HG03039 (cell line): Measurements from ENCODE around the gene IGFLR1.

Experiments used
- ATAC-seq: cut with Tn5 transposase; IDR thresholded peaks from one replicate; pipeline ENCODE4 v1.9.1; 2021; ENCODE audit warnings: mild to moderate bottlenecking, moderate library complexity; ENCODE audit not compliant: unreplicated experiment

Gene IGFLR1, protein sequence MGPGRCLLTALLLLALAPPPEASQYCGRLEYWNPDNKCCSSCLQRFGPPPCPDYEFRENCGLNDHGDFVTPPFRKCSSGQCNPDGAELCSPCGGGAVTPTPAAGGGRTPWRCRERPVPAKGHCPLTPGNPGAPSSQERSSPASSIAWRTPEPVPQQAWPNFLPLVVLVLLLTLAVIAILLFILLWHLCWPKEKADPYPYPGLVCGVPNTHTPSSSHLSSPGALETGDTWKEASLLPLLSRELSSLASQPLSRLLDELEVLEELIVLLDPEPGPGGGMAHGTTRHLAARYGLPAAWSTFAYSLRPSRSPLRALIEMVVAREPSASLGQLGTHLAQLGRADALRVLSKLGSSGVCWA

DNA sequence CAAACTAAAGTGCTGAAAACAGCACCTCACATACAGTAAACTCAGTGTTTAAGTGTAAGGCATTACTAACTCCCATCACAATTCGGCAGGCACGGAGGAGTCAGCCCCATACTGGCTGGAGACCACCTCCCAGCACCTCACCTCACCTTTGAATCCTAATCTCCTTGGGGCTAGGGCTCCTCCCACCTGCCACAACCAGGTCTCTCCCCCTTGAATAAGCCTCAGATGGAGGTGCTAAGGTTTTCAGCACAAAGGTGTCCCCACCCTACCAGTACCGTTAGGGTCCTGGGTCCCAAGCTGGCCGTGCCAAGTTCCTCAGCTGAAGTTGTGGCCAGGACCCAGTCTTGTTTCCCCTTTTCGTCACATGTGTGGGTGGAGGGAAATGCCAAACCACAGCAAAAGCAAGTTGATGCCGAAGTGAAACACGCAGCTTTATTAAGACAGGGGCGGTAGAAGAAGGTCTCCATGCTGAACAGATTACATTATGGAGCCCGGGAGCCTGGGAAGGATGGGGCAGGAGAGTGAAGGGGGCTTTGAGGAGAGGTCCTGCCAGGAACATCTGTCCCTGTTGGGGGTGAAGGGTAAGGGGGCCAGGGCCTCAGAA is at the start of gene IGFLR1:
Gene IGFLR1, minus strand, starts transcription at position 332 of the 604 bp plus-strand sequence. CDS start 1,272 bp downstream, outside the sequence.
- no peak for ATAC-seq

DNA sequence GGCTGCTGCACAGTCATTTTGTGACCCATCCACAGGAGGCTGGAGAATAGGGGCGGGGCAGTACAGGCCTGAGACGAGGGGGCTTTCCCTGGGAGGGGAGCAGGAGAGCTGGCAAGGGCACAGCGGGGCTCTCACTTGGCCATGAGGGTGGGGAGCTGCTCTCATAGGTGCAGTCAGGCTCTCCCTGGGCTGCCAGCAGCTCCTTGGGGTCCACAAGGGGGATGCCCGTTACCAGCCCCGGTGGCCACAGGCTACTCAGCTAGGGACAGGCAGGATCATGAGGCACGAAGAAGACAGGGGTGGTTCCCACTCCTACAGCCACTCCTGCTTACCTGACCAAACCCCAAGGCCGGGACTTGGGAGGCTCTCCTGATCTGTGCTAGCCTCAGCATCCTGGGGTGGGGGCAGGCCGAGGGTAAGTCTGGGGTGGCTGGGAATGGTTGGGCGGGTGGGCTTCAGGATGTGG is 49.6 kb upstream of the IGFLR1 start:
- no peak for ATAC-seq

DNA sequence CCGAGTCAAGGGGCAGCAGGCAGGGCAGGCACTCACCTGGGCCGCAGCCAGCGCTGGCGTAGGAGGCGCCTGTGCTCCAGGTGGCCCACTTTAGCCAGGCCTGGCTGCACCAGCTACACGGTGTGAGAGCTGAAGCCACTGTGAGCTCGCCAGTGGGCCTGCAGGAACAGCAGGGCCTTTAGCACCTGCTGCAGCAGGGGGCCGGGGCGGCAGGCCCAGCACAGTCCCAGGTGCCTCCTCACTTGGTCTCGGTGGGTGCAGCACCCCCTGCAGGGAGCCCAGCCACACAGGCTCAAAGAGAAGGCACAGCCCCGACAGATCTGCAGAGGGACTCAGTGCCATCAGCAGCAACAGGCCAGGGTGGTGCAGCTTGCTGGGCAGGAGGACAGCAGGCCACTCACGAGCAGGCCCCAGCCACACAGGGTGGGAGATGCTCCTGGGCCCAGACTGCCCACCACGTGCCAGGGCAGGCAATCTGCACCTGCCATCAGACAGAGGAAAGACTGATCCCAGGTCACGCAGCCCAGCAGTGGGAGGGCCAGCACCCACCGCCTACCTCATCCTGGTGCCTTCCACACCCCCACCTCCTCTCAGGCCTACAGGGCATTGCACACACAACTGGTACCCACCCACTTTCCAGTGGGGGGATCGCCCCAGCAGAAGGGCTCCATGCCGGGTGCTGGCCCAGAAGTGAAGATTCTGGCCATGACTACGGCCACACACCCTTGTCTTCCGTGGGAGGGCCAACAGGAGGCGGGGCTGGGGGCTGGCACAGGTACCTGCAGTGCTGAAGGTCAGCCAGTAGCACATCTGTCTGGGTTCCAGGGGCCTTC is 48.9 kb upstream of the IGFLR1 start:
- ATAC-seq: no peak

DNA sequence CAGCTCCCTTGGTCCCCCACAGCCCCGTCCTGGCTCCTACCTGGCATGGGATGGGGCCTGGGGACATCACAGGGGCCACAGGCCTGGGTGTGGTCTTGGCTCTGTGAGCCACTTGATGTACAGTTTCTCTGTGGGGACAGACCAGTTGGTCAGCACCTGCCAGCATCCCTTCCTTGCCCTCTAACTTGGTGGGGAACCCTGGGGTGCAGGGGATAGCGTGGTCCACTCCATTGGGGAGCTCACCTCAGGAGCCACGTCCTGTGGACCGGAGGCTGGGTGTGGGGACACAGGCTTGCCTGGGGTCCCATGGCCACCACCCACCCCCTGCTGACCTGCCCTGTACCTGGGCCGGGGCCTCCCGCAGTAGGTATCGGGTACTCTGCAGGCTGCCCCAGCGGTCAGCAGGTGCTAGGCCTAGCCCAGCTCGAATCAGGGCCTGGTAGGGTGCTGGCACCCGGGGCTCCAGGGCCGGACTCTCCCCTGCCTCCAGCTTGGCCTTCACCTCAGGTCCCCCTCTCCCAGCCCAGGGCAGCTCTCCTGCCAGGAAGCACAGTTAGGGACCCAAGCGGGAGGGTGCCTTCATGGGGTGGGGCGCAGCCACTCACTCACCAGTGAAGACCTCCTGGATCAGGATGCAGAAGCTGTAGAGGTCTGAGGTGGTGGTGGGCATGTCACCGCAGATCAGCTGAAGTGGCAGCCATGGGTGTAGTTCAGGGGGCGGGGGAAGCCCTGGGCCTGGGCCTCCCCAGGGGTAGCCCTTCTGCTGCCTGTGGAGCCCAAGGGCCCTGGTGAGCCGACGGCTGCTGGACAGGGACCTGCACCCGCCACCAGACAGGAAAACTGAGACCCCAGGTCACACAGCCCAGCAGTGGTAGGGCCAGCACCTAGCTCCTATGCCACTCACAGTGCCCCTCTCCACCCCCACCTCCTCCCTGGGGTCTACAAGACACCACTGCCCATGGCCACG is 48.0 kb upstream of the IGFLR1 start:
- ATAC-seq: no peak

DNA sequence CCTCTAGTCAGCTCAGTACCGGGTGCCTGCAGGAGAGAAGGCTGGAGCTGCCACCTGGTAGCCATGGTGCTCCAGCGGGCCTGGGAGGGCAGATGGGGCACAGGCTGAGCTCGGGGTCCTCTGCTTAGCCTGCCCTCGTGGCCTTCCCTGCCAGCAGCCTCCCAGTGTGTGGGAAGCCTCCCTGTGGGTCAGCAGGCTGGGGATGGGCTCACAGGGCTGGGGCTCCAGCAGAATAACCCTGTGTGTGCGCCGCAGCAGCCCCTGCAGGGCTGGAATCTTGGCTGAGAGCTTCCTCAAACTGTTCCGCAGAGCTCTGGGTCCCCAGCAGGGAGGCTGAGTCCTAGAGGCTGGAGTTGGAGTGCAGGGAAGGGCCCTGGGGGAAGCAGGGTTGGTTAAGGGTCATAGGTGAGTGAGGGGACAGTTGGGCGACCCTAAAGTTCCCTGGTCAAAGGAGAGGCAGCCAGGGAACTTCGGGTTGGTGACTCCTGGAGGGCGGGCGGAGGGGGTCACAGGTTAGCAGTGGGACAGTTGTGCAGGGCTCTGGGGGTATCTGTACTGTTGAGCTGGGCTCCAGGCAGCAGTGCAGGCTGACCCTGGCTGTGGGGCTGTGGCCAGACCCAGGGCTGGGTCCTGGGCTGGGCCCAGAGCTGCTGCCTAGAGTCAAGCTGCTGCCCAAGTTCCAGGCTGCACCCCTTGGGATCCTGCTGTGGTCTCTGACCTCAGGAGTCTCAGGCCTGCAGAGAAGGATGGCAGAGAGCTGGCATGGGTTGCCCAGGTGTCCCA is 47.1 kb upstream of the IGFLR1 start:
- ATAC-seq: no peak

DNA sequence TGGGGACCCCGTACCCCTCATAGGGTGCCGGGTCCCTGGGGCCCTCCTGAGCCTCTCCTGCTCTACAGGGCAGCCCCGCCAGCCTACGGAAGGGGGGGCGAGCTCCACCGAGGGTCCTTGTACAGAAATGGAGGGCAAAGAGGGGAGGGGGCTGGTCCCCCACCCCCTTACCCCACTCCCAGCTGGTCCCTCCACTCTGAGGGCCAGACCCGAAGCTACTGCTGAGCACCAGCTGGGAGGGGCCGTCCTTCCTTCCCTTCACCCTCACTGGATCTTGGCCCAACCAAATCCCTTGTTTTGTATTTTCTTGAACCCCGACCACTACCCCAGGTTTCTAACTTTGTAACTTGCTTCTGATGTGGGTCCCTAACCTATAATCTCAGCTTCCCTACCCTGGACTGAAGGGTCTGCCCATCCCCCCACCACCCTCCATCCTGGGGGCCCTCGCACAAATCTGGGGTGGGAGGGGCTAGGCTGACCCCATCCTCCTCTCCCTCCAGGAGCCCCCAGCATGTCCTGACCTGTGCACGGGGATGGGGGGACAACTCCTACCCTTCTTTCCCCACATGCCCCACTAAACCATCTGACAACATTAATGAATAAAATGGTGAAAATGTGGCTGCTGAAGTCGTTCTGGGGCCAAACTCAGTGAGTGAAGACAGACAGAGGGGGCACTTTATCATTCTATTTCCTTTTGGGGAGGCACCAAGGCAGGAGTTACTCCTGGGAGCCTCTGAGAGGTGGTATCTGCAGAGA is 46.1 kb upstream of the IGFLR1 start:
- ATAC-seq: no peak

DNA sequence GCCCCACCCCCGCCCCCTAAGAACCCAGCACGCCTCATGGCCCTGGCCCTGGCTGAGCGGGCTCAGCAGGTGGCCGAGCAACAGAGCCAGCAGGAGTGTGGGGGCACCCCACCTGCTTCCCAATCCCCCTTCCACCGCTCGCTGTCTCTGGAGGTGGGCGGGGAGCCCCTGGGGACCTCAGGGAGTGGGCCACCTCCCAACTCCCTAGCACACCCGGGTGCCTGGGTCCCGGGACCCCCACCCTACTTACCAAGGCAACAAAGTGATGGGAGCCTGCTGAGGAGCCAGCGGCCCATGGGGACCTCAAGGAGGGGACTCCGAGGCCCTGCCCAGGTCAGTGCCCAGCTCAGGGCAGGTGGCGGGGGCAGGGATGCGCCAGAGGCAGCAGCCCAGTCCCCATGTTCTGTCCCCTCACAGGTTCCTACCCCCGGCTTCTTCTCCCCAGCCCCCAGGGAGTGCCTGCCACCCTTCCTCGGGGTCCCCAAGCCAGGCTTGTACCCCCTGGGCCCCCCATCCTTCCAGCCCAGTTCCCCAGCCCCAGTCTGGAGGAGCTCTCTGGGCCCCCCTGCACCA is 45.1 kb upstream of the IGFLR1 start:
- ATAC-seq: no peak

DNA sequence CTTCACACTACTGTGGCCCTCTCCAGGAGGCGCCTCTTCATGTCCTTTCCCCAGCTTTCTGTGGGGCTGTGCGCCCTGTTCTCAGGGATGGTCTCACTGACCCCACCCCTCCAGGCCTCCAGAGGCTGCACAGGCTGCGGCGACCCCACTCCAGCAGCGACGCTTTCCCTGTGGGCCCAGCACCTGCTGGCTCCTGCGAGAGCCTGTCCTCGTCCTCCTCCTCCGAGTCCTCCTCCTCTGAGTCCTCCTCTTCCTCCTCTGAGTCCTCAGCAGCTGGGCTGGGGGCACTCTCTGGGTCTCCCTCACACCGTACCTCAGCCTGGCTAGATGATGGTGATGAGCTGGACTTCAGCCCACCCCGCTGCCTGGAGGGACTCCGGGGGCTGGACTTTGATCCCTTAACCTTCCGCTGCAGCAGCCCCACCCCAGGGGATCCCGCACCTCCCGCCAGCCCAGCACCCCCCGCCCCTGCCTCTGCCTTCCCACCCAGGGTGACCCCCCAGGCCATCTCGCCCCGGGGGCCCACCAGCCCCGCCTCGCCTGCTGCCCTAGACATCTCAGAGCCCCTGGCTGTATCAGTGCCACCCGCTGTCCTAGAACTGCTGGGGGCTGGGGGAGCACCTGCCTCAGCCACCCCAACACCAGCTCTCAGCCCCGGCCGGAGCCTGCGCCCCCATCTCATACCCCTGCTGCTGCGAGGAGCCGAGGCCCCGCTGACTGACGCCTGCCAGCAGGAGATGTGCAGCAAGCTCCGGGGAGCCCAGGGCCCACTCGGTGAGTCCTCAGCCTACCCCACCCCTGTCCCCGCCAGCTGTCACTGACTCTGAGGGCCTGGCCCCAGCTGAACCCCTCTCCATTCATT is 44.3 kb upstream of the IGFLR1 start:
- no peak for ATAC-seq

DNA sequence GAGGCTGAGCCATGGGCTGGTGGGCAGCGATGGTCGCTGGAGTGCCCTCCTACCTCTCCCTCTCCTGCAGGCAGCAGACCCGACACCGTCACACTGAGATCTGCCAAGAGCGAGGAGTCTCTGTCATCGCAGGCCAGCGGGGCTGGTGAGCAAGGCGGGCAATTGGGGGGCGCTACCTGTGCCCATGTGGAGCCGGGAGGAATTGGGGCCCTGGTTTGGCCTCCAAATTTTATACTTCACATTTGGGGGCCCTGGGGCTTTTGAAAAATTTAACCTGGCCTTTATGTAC is 43.0 kb upstream of the IGFLR1 start:
- ATAC-seq: no peak

DNA sequence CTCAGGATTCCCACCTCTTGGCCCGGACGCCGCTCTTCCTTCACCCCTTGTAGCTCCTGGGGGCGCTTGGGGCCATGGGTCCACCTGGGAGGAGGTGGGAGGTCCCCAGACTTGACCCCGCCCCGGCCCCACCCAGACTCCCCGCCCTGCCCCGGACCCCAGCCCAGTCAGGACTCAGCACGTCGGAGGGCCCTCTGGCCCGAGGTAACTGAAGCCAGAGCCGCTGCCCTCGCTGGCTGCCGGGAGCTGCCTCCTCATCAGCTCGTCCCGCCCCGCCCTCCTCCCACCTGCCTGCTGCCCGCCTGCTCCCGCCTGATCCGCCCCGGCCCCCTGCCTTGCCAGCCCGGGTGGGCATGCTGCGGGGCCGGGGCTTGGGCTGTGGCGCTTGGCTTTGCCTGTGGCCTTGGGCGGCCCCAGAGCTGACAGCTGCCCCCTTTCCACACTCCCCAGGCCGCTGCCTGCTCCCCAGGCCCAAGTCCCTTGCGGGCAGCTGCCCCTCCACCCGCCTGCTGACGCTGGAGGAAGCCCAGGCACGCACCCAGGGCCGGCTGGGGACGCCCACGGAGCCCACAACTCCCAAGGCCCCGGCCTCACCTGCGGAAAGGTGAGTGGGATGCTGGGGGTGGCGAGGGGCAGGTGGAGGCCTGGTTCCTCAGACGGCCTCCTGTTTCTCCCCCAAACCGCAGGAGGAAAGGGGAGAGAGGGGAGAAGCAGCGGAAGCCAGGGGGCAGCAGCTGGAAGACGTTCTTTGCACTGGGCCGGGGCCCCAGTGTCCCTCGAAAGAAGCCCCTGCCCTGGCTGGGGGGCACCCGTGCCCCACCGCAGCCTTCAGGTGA is 42.5 kb upstream of the IGFLR1 start:
- no peak for ATAC-seq

DNA sequence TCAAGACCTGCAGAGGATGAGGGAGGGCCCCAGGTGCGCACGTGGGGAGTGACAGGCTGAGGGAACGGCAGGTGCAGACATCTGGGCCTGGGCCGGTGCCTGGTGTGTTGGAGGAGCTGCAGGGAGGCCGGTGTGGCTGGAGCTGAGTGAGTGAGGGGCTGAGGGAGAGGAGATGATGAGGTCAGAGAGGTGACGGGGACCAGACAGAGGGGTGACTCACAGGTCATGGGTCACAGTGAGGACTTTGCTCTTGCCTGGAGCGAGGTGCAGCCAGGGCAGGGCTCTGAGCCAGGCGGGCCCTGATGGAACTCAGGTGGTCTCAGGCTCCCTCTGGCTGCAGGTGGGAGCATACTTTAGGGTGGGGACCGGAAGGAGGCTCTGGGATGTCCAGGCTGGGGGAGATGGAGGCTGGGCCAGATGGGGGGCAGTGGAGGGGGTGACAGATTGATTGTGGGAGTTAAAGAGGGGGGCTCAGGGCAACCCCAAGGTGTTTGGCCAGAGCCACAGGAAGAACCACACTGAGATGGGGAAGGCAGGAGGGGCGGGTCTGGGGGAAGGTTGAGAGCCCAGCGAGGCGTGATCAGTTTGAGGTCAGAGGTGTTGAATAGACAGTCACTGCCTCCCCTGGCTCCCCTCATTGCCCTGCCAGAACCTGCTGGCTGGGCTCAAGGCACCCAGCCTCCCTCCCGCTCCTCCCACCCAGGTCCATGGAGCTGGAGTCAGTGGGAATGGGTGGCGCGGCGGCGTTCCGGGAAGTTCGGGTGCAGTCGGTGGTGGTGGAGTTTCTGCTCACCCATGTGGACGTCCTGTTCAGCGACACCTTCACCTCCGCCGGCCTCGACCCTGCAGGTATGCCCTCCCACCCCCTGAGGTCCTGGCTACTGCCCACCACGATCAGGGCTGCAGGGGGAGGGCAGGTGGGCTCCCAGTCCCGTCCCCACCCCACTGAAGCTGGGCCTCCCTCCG is 41.5 kb upstream of the IGFLR1 start:
- ATAC-seq: no peak

DNA sequence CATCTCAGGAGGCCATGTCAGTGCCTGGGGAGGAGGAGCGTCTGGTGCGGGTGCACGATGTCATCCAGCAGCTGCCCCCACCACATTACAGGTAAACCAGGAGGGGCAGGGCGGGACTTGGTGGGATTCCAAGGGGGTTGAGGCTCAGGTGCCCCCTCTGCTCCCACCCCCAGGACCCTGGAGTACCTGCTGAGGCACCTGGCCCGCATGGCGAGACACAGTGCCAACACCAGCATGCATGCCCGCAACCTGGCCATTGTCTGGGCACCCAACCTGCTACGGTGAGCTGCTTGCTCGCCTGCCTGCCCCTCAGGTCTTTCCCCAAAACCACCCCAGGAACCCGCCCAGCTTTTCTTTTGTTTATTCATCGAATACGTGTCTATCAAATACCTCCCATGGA is 40.3 kb upstream of the IGFLR1 start:
- ATAC-seq: no peak

DNA sequence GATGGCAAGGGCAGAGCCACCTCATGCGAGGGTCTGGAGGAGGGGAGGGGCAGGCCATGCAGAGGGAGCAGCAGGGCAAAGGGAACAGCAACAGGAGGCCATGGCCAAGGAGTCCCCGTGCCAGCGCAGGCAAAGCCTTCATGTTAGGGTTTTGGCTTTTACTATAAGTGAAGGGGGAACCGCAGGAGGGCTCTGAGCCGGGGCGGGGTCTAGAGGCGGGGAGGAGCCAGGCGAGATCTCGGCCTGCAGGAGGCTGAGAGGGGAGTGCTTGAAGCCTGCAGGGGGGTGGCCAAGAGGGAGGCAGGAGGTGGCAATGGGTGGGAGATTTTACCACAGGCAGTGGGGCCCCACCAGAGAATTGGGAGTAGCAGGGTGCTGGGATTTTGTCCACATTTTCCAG is 39.4 kb upstream of the IGFLR1 start:
- no peak for ATAC-seq

DNA sequence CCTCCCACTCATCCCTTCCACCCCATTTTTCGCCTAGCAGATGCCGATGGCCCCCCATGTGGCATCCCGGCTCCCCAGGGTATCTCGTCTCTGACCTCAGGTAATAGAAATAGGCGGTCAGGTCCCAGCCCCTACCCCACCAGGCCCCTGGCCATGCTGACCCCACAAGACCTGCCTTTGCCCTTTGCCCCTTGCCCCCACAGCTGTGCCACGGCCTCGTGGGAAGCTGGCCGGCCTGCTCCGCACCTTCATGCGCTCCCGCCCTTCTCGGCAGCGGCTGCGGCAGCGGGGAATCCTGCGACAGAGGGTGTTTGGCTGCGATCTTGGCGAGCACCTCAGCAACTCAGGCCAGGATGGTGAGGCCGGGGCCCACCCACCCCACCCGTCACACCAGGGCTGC is 38.5 kb upstream of the IGFLR1 start:
- ATAC-seq: no peak

DNA sequence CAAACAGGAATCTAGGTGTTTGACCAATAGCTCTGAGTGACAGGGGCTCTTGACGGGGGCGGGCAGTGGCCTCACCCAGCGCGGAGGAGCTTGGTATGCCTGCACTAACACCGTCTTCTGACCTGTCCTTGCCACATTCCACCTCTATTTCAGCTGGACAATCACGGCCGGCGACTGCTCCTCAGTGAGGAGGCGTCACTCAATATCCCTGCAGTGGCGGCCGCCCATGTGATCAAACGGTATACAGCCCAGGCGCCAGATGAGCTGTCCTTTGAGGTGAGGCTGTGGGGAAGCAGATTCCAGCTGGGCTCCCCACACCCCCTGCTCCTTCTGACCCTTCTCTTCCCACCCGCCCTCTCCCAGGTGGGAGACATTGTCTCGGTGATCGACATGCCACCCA is 37.8 kb upstream of the IGFLR1 start:
- no peak for ATAC-seq

DNA sequence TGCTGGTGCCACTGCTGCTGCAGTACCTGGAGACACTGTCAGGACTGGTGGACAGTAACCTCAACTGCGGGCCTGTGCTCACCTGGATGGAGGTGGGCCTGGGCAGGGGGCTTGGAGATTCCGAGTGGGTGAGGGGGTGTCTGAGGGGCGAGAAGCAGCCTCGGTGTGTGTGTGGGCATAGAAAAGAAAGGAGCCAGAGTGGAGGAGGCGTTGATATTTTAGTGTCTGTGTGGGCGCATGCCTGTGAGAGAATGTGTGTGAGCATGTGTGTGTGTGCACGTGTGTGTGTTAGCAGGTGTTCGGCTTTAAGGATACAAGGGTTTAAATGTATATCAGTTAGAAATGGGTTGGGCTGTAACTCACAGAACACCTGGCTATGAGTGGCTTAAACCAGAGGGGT is 36.8 kb upstream of the IGFLR1 start:
- ATAC-seq: no peak
